ENCODE measurements around the gene SLC12A3. TPM values are rescaled to one million over a fixed set of nuclear protein-coding genes. Genes with fewer than 3 reads are reported as not detected.

SLC12A3 gene
- total and polyA plus RNA-seq, 2 of the 8 experiments (the other 6 are each of a cell fraction or from before 2014, with no cell fraction given) = not detected

DNA sequence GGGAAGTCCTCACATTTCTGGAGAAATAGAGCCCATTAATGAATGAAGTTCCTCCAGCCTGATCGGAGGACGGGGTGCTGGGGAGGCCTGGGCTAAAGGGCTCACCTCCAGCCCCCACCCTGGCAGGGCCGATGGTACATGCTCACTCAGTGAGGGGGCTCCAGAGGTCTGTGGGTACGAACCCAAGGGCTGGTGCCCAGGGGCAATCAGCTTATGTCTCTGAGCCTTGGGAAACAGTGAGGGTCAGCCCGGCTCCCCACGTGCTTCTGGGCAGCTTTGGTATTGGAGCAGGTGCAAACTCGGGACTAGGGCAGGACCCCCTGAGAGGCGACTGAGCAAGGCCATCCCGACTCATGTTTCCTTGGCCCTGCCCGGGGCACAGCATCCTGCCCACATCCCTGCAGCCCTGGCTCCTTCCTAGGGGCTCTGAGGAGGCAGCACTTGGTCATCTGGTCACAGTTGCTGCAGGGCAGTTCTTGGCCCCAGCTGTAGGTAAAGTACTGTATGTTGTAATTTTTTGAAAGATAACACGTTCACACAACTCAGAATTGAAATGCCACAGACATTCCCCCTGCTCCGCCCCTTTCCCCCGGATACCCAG lies 95.8 kb downstream of the SLC12A3 start:
- Histone ChIP-seq H4K8ac (ENCODE audit: extremely low read depth, insufficient read depth, low read length) (peak overlapping the region; percentile 41; the same call in 1 of the 2 replicates), H2BK120ac (replicated peaks; ENCODE audit: low read depth, low read length) (no peak overlapping the region), H3K18ac (ENCODE audit: extremely low read depth, low read length) (no peak overlapping the region), H4K5ac (ENCODE audit: insufficient read length, low read depth, low read length) (no peak overlapping the region), H2BK15ac (ENCODE audit: low read length) (no peak overlapping the region), H3K4ac (replicated peaks; ENCODE audit: insufficient read length, low read depth, low read length) (no peak overlapping the region), H3K79me1 (ENCODE audit: low read depth, low read length) (no peaks in the 10 kb centered on the region), H2AK5ac (ENCODE audit: low read depth, low read length) (no peak overlapping the region), H3K23ac (ENCODE audit: insufficient read length) (no peak overlapping the region), H3K36me3 (ENCODE audit: control insufficient read depth in 2 of 4, insufficient read depth in 4 of 4, low read length in 3 of 4) (no peaks in the 10 kb centered on the region), H3K56ac (replicated peaks; ENCODE audit: insufficient read length, low read depth, low read length) (no peak overlapping the region), H3K14ac (ENCODE audit: insufficient read length) (no peak overlapping the region), H2BK20ac (ENCODE audit: low read length) (no peak overlapping the region), H3K27me3 (replicated peaks in 1 of 4; ENCODE audit: control insufficient read depth in 3 of 4, extremely low read depth in 1 of 4, insufficient read depth in 3 of 4, low read length in 3 of 4) (no peaks in the 10 kb centered on the region), H2AFZ (ENCODE audit: low read length) (no peak overlapping the region), H3K4me2 (ENCODE audit: insufficient read depth in 1 of 2, low read depth in 2 of 2, low read length in 2 of 2) (no peak overlapping the region), H3K9ac (replicated peaks in 1 of 4; ENCODE audit: extremely low read depth in 1 of 4, low read depth in 3 of 4, low read length in 3 of 4) (no peak overlapping the region), H2BK5ac (ENCODE audit: low read depth, low read length) (no peak overlapping the region), H3K79me2 (ENCODE audit: control insufficient read depth in 1 of 2, insufficient read depth in 2 of 2, low read length in 2 of 2) (no peaks in the 10 kb centered on the region), H4K20me1 (replicated peaks in 1 of 2; ENCODE audit: control insufficient read depth in 1 of 2, insufficient read depth in 2 of 2, low read length in 2 of 2) (no peaks in the 10 kb centered on the region), H3K23me2 (ENCODE audit: low read depth, low read length) (no peaks in the 10 kb centered on the region), H3K9me3 (ENCODE audit: insufficient read depth in 2 of 2, low read depth in 1 of 2, low read length in 1 of 2) (no peaks in the 10 kb centered on the region), H3K4me3 (ENCODE audit: extremely low read depth in 1 of 4, insufficient read depth in 2 of 4, low read depth in 3 of 4, low read length in 4 of 4) (no peak overlapping the region), H2BK12ac (ENCODE audit: low read depth, low read length) (no peak overlapping the region), H4K91ac (replicated peaks; ENCODE audit: insufficient read length, low read length) (no peak overlapping the region), H3K27ac (ENCODE audit: low read depth, low read length) (no peak overlapping the region), H3K4me1 (replicated peaks in 1 of 4; ENCODE audit: control insufficient read depth in 3 of 4, insufficient read depth in 4 of 4, low read length in 3 of 4) (peaks cover 0 to 2% (median 1%) of the 10 kb centered on the region in 4 experiments; a peak in 4 of 7 replicates)
- TF ChIP-seq RFX5 (IDR thresholded peaks at IDR 0.05; ENCODE audit: borderline replicate concordance, low read depth, low read length) (no peak), YY1 (IDR thresholded peaks at IDR 0.05; ENCODE audit: low read depth, low read length) (no peak), TBP (IDR thresholded peaks at IDR 0.05; ENCODE audit: low read depth, low read length) (no peak)
- DNase-seq (ENCODE audit: low read depth in 1 of 2, low spot score in 2 of 2) = no peak
- 84% methylated on average over 12 of the region's 13 CpGs; no CpG with 5 or more reads in 1 of the 2 experiments for WGBS, 2 experiments (ENCODE audit: extremely low coverage in 1 of 2, insufficient coverage in 1 of 2, insufficient read length in 1 of 2, insufficient replicate concordance in 2 of 2, low coverage in 1 of 2, low lambda C conversion rate in 2 of 2, missing lambda C conversion rate in 1 of 2)
- ChIA-PET POLR2A (ENCODE audit: partially characterized antibody) (interaction anchor here (0.6 kb wide), 2 partner anchors 32 to 1645 kb away, joined by 3 to 4 read pairs; no protein-coding TSS in a partner anchor), CTCF (ENCODE audit: partially characterized antibody) (interaction anchor here (0.5 to 2.0 kb wide), 6 partner anchors 9 to 414 kb away, joined by 3 to 6 read pairs (median 4); no protein-coding TSS in a partner anchor)
- FAIRE-seq = no peak

Data from H1 (cell line).